Hepatocyte (in vitro differentiated cells): ENCODE measurements around the gene SETD7. TPM values are rescaled to one million over a fixed set of nuclear protein-coding genes. Genes with fewer than 3 reads are reported as not detected.

Experiments used
- DNase-seq: peaks from one replicate; pipeline ENCODE4 v3.0.0-alpha.2; 2016; ENCODE audit warnings: low spot score
- H2AFZ ChIP-seq: fragments of 200-600 bp; sonication (generic); 2 replicates; pipeline ENCODE4 v1.6.0; 2016; ENCODE audit warnings: antibody characterized with exemption, mild to moderate bottlenecking
- H3K27ac ChIP-seq: fragments of 200-600 bp; sonication (generic); 2 replicates; pipeline ENCODE4 v1.5.1; 2016; ENCODE audit warnings: mild to moderate bottlenecking
- H3K27me3 ChIP-seq: fragments of 200-600 bp; sonication (generic); 2 replicates; pipeline ENCODE4 v1.6.1; 2016
- H3K36me3 ChIP-seq: fragments of 200-600 bp; sonication (generic); replicated peaks from 2 replicates; pipeline ENCODE4 v1.5.1; 2016; ENCODE audit warnings: low read depth; ENCODE audit not compliant: insufficient read depth
- H3K4me1 ChIP-seq: fragments of 200-600 bp; sonication (generic); 2 replicates; pipeline ENCODE4 v1.5.1; 2016; ENCODE audit warnings: mild to moderate bottlenecking, moderate library complexity; ENCODE audit not compliant: insufficient read depth
- H3K4me2 ChIP-seq: fragments of 200-600 bp; sonication (generic); 2 replicates; pipeline ENCODE4 v1.6.0; 2016
- H3K4me3 ChIP-seq: fragments of 200-600 bp; sonication (generic); 2 replicates; pipeline ENCODE4 v1.5.1; 2016; ENCODE audit warnings: mild to moderate bottlenecking
- H3K79me2 ChIP-seq: fragments of 200-600 bp; sonication (generic); 2 replicates; pipeline ENCODE4 v1.6.0; 2017; ENCODE audit warnings: mild to moderate bottlenecking
- H3K9me2 ChIP-seq: fragments of 200-600 bp; sonication (generic); replicated peaks from 2 replicates; pipeline ENCODE4 v1.6.0; 2017; ENCODE audit warnings: mild to moderate bottlenecking; ENCODE audit not compliant: insufficient read depth
- H3K9me3 ChIP-seq: fragments of 200-600 bp; sonication (generic); 2 replicates; pipeline ENCODE4 v1.5.1; 2016; ENCODE audit warnings: low read depth, mild to moderate bottlenecking
- H4K20me1 ChIP-seq: fragments of 200-600 bp; sonication (generic); 2 replicates; pipeline ENCODE4 v1.6.0; 2016; ENCODE audit warnings: mild to moderate bottlenecking; ENCODE audit not compliant: insufficient read depth, poor library complexity, severe bottlenecking
- CTCF ChIP-seq: fragments of 200-600 bp; sonication (generic); IDR thresholded peaks from 2 replicates; pipeline ENCODE4 v1.5.1; 2016; ENCODE audit warnings: antibody characterized with exemption, mild to moderate bottlenecking; ENCODE audit not compliant: poor library complexity
- EZH2 ChIP-seq: fragments of 200-600 bp; sonication (generic); IDR thresholded peaks from 2 replicates; pipeline ENCODE4 v1.6.1; 2016; ENCODE audit warnings: antibody characterized with exemption, mild to moderate bottlenecking, borderline replicate concordance
- EZH2phosphoT487 ChIP-seq: fragments of 200-600 bp; sonication (generic); IDR thresholded peaks from one replicate; pipeline ENCODE4 v1.6.1; 2018; ENCODE audit warnings: antibody characterized with exemption, mild to moderate bottlenecking, low read depth, moderate library complexity; ENCODE audit not compliant: unreplicated experiment, severe bottlenecking
- WGBS: methylation state at CpG from one replicate; pipeline ENCODE4 v1.1.6; 2016; ENCODE audit warnings: low lambda C conversion rate; ENCODE audit errors: missing lambda C conversion rate; 5-methylcytosine and 5-hydroxymethylcytosine counted together
- polyA plus RNA-seq: library from polyadenylated mRNA; unstranded; fragments of >200 nt; fragmentation: Nextera tagmentation; extraction: Ambion mirVana; gene quantifications from 2 replicates; pipeline ENCODE4 v1.2.1, GENCODE V29; 2016
- total RNA-seq: library from RNA; depleted of rRNA; stranded (reverse); fragments of >200 nt; gene quantifications from 2 replicates; pipeline ENCODE4 v1.2.3, GENCODE V29; 2014

Gene SETD7
- total and polyA plus RNA-seq, 2 experiments from 2014 or later = 7.3 to 27.6 TPM

DNA sequence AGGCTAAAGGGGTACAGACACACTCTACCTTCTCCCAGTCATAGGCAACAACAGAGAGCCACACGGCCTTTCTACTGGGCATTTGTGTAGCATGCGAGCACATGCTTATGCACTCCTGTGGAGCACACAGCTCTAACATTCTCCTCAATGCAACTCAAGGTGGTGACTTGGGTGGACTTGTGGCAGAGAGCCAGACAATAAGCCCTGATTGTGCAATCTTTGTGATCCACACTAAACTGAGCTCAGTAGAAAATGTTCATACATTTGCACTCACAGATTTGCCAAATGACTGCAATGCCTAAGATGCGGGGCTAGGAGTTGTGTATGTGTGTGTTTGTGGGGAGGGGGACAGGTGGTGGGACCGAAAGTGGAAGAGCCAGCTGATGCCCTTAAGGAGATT, 31.4 kb upstream of the SETD7 start:
- Histone ChIP-seq H3K9me2 (no peaks in the 10 kb centered on the region), H3K4me3 (no peak overlapping the region), H3K9me3 (no peaks in the 10 kb centered on the region), H3K27me3 (no peaks in the 10 kb centered on the region), H3K4me2 (no peak overlapping the region), H3K27ac (no peak overlapping the region), H4K20me1 (no peaks in the 10 kb centered on the region), H3K36me3 (no peaks in the 10 kb centered on the region), H3K4me1 (no peaks in the 10 kb centered on the region), H2AFZ (no peak overlapping the region), H3K79me2 (no peaks in the 10 kb centered on the region)
- WGBS = 94% methylated on average over 4 of the region's 4 CpGs
- TF ChIP-seq EZH2phosphoT487 = no peak
- no peak for TF ChIP-seq CTCF
- TF ChIP-seq EZH2 = no peak
- DNase-seq = no peak

DNA sequence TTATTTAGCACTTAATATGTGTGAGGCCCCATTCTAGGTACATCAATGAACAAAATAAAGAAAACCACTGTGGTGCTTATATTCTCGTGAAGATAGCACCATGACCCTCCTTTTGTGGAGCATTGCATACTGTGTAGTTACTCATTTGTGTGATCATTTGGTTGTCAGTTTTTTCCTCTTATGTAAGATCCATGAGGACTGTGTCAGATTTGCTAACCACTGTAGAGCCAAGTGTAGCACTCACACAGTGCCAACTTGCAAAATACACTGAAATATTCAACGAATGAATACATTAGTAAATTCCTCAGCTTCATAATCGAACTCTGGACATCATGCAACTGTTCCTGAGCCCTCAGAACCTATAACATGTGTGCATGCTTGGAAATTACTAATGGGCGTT, 29.5 kb upstream of the SETD7 start:
- WGBS = 95% methylated on average over 4 of the region's 4 CpGs
- H3K9me3 ChIP-seq = no peaks in the 10 kb centered on the region
- no peaks in the 10 kb centered on the region for H4K20me1 ChIP-seq
- TF ChIP-seq EZH2phosphoT487 = no peak
- TF ChIP-seq EZH2 = no peak
- TF ChIP-seq CTCF = no peak
- H3K27ac ChIP-seq = no peak overlapping the region
- H3K27me3 ChIP-seq = no peaks in the 10 kb centered on the region
- DNase-seq = no peak
- no peak overlapping the region for H3K4me2 ChIP-seq
- H3K36me3 ChIP-seq = no peaks in the 10 kb centered on the region
- no peak overlapping the region for H3K4me3 ChIP-seq
- no peak overlapping the region for H2AFZ ChIP-seq
- H3K79me2 ChIP-seq = no peaks in the 10 kb centered on the region
- no peaks in the 10 kb centered on the region for H3K9me2 ChIP-seq
- no peaks in the 10 kb centered on the region for H3K4me1 ChIP-seq

DNA sequence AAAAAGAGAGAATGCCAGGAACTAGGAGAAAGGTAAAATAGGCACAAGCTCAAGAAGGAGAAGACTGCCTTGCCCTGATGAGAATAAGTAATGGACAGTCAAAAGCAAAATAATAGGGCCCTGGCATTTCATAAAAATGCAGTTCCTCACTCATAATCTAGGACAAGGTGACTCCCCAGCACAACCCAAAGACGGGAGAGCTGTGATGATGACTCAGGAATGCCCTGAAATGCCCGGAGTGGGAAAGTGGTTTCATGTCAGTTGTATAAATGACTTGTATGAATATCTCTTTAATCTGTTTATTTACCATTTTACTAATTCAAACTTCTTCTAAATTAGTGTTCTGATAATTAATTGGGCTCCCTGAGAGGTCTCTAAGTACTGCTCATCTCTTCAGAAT, 28.8 kb upstream of the SETD7 start:
- 82% methylated on average over 2 of the region's 2 CpGs for WGBS
- no peak for DNase-seq
- Histone ChIP-seq H3K9me2 (no peaks in the 10 kb centered on the region), H3K4me1 (no peaks in the 10 kb centered on the region), H3K4me3 (no peak overlapping the region), H3K4me2 (no peak overlapping the region), H3K79me2 (no peaks in the 10 kb centered on the region), H2AFZ (no peak overlapping the region), H4K20me1 (no peaks in the 10 kb centered on the region), H3K27ac (no peak overlapping the region), H3K36me3 (no peaks in the 10 kb centered on the region), H3K27me3 (no peaks in the 10 kb centered on the region), H3K9me3 (no peaks in the 10 kb centered on the region)
- TF ChIP-seq EZH2phosphoT487 (no peak), CTCF (no peak), EZH2 (no peak)

DNA sequence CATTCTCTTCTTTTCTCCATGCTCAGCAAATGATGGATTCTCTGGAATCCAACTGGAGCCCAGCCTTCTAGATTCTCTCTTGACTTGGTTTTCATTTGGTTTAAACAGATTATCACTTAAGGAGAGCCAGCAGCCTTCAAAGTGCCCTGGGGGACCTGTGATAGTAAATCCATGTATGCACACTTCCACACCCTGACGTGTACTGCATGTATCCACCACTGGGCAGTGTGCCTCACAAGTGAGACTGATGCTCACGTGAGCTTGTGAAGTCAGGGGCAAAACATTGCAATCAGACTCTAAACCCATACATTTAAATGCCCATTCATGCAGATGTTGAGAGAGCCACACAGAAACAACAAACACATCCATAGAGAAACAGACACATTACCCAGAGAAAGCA, 28.0 kb upstream of the SETD7 start:
- no peak for TF ChIP-seq EZH2phosphoT487
- TF ChIP-seq EZH2 = no peak
- TF ChIP-seq CTCF = no peak
- no peak overlapping the region for H3K27ac ChIP-seq
- H3K9me2 ChIP-seq = no peaks in the 10 kb centered on the region
- H3K9me3 ChIP-seq = no peaks in the 10 kb centered on the region
- H4K20me1 ChIP-seq = no peaks in the 10 kb centered on the region
- H3K27me3 ChIP-seq = no peaks in the 10 kb centered on the region
- H3K4me3 ChIP-seq = no peak overlapping the region
- WGBS = 76% methylated on average over 2 of the region's 2 CpGs
- no peak for DNase-seq
- no peaks in the 10 kb centered on the region for H3K4me1 ChIP-seq
- no peak overlapping the region for H3K4me2 ChIP-seq
- H2AFZ ChIP-seq = no peak overlapping the region
- no peaks in the 10 kb centered on the region for H3K79me2 ChIP-seq
- no peaks in the 10 kb centered on the region for H3K36me3 ChIP-seq
